IPS-18a (cell line): Measurements from ENCODE around the gene DUSP22.

Source experiments
- H3K27ac ChIP-seq: one replicate; pipeline ENCODE4 v1.5.1; 2013; ENCODE audit warnings: low read length
- H3K27me3 ChIP-seq: one replicate; pipeline ENCODE4 v1.6.1; 2013; ENCODE audit warnings: mild to moderate bottlenecking, low read length; ENCODE audit not compliant: control insufficient read depth, insufficient read depth
- H3K36me3 ChIP-seq: one replicate; pipeline ENCODE4 v1.6.1; 2013; ENCODE audit warnings: low read depth, low read length; ENCODE audit not compliant: control insufficient read depth
- H3K4me1 ChIP-seq: one replicate; pipeline ENCODE4 v1.6.1; 2013; ENCODE audit warnings: low read depth, low read length; ENCODE audit not compliant: control insufficient read depth
- H3K4me3 ChIP-seq: one replicate; pipeline ENCODE4 v1.5.1; 2013; ENCODE audit warnings: low read length
- H3K9ac ChIP-seq: one replicate; pipeline ENCODE4 v1.6.1; 2013; ENCODE audit warnings: mild to moderate bottlenecking, low read length, moderate library complexity
- H3K9me3 ChIP-seq: one replicate; pipeline ENCODE4 v1.6.1; 2013; ENCODE audit warnings: low read depth, low read length; ENCODE audit not compliant: control insufficient read depth

The DUSP22 gene

GRCh38 chr6:257031-257725 lies 35.1 kb upstream of the DUSP22 start:
- Histone ChIP-seq H3K9ac (no peak overlapping the region), H3K4me3 (no peak overlapping the region), H3K4me1 (no peaks in the 10 kb centered on the region), H3K27me3 (no peaks in the 10 kb centered on the region), H3K36me3 (no peaks in the 10 kb centered on the region), H3K9me3 (no peaks in the 10 kb centered on the region), H3K27ac (no peak overlapping the region)

- Histone ChIP-seq H3K27ac (no peak overlapping the region), H3K36me3 (no peaks in the 10 kb centered on the region), H3K9ac (no peak overlapping the region)
Observed at GRCh38 chr6:257774-258173, 34.5 kb upstream of the DUSP22 start.

DNA sequence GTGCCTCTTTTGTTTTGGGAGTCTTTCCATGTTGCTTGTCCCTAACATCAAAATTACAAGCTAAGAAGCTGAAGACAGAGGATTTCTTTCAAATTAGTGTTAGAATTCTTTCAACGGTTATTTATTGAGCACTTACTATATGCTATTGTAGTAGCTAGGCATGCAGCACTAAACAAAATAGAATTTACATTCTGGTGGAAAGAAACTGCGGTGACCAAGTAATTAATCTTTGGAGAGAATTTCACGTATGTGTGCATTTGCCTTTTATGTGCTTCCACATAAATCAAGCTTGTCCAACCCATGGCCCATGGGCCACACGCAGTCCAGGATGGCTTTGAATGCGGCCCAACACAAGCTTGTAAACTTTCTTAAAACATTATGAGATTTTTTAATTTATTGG lies 33.0 kb upstream of the DUSP22 start:
- H3K27ac ChIP-seq = no peak overlapping the region
- H3K27me3 ChIP-seq = no peaks in the 10 kb centered on the region
- no peaks in the 10 kb centered on the region for H3K9me3 ChIP-seq
- H3K36me3 ChIP-seq = no peaks in the 10 kb centered on the region
- no peaks in the 10 kb centered on the region for H3K4me1 ChIP-seq
- no peak overlapping the region for H3K9ac ChIP-seq
- H3K4me3 ChIP-seq = no peak overlapping the region

More at GRCh38 chr6:257774-258173, 34.5 kb upstream of the DUSP22 start:
- no peaks in the 10 kb centered on the region for H3K9me3 ChIP-seq
- no peak overlapping the region for H3K4me3 ChIP-seq
- H3K4me1 ChIP-seq = no peaks in the 10 kb centered on the region
- no peaks in the 10 kb centered on the region for H3K27me3 ChIP-seq

GRCh38 chr6:259901-260508 lies 32.3 kb upstream of the DUSP22 start:
- no peaks in the 10 kb centered on the region for H3K27me3 ChIP-seq
- no peak overlapping the region for H3K4me3 ChIP-seq
- no peak overlapping the region for H3K9ac ChIP-seq
- no peaks in the 10 kb centered on the region for H3K36me3 ChIP-seq
- H3K4me1 ChIP-seq = no peaks in the 10 kb centered on the region
- no peak overlapping the region for H3K27ac ChIP-seq
- H3K9me3 ChIP-seq = no peaks in the 10 kb centered on the region

DNA sequence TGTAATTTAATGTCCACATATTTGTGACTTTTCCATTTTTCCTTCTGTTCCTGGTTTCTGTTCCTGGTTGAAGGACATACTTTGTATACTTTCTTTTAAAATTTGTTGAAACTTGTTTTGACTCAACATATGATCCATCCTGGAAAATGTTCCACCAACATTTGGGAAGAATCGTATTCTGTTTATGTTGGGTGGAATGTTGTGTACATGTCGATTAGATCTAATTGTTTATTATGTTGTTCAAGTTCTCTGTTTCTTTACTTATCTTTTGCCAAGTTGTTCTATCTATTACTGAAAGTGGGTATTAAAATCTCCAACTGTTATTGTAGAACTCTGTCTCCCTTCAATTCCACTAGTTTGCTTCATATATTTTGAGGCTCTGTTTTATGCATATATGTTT lies 27.7 kb upstream of the DUSP22 start:
- H3K36me3 ChIP-seq = no peaks in the 10 kb centered on the region
- H3K9me3 ChIP-seq = no peaks in the 10 kb centered on the region
- no peak overlapping the region for H3K4me3 ChIP-seq
- H3K27ac ChIP-seq = no peak overlapping the region
- no peak overlapping the region for H3K9ac ChIP-seq
- no peaks in the 10 kb centered on the region for H3K27me3 ChIP-seq
- H3K4me1 ChIP-seq = no peaks in the 10 kb centered on the region

DNA sequence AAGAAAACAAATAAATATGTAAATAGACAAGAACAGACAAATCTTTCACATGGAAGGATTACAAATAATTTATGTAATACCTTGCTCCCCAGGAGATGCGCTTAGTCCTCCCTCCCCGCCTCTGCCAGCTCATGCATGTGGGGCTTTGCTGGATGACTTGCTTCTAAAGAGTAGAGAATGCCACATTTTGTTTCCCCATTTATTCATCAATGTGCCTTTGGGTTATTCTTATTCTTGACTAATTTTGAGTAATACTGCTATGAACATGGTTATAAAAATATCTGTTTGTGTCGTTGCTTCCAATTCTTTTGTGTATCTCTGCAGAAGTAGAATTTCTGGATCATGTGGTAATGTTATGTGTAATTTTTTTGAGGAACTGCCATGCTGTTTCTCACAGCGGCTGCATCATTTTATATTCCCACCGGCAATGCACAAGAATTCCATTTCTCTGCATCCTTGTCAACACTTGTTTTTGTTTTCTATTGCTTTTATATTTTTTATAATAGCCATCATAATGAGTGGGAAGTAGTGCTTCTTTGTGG lies 23.8 kb upstream of the DUSP22 start:
- no peak overlapping the region for H3K27ac ChIP-seq
- no peaks in the 10 kb centered on the region for H3K9me3 ChIP-seq
- H3K9ac ChIP-seq = no peak overlapping the region
- no peaks in the 10 kb centered on the region for H3K4me1 ChIP-seq
- H3K27me3 ChIP-seq = no peaks in the 10 kb centered on the region
- no peak overlapping the region for H3K4me3 ChIP-seq
- no peaks in the 10 kb centered on the region for H3K36me3 ChIP-seq

DNA sequence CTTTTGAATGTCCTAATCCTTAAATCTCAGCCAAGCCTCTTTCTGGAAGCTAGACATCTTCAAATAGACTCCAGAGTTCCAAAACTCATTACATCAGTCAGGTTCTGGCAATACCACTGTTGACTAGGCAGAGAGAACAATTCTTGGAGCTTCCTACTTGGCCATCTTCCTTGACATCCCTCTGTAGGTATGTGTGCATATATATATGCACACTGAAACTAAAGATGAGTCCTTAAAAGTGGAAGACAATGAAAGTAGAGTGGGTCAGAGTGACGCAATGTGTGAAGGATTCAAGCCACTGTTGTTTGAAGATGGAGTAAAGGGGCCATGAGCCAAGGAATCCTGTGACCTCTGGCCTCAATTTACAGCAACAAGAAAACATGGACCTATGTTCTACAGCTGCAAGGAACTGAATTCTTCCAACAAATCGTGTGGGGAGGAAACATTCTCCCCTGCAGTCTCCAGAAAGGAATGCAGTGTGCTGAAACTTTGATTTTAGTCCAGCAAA lies 18.7 kb upstream of the DUSP22 start:
- H3K9ac ChIP-seq = no peak overlapping the region
- H3K36me3 ChIP-seq = no peaks in the 10 kb centered on the region
- H3K4me1 ChIP-seq = no peaks in the 10 kb centered on the region
- H3K27ac ChIP-seq = no peak overlapping the region
- no peaks in the 10 kb centered on the region for H3K27me3 ChIP-seq
- H3K9me3 ChIP-seq = no peaks in the 10 kb centered on the region
- no peak overlapping the region for H3K4me3 ChIP-seq

DNA sequence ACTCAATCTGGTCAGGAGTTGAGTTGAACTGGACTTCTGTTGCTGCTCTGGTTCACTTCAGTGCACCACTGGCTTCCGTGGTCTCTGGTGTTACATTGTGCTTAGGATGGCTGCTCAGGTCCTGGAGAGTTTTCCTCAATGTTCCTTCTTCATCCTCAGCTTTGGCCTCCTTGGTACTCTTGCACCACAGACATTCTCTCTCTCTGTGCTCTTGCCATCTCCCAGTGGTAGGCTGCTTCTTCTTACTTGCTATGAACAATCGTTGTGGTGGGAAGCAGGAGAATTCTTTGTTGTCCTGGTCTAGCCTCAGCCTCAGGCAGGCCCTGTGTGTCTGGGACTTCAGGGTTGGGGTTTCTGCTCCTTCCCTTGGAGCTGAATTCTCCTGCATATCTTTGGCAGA lies 14.5 kb upstream of the DUSP22 start:
- Histone ChIP-seq H3K9me3 (no peaks in the 10 kb centered on the region), H3K4me1 (no peaks in the 10 kb centered on the region), H3K27ac (no peak overlapping the region), H3K9ac (no peak overlapping the region), H3K4me3 (no peak overlapping the region), H3K27me3 (no peaks in the 10 kb centered on the region), H3K36me3 (no peaks in the 10 kb centered on the region)

GRCh38 chr6:278494-278893 lies 13.8 kb upstream of the DUSP22 start:
- no peaks in the 10 kb centered on the region for H3K9me3 ChIP-seq
- no peaks in the 10 kb centered on the region for H3K27me3 ChIP-seq
- H3K9ac ChIP-seq = no peak overlapping the region
- H3K27ac ChIP-seq = no peak overlapping the region
- H3K4me1 ChIP-seq = no peaks in the 10 kb centered on the region
- no peak overlapping the region for H3K4me3 ChIP-seq
- H3K36me3 ChIP-seq = no peaks in the 10 kb centered on the region

GRCh38 chr6:279341-280029 lies 12.8 kb upstream of the DUSP22 start:
- Histone ChIP-seq H3K27me3 (no peaks in the 10 kb centered on the region), H3K9me3 (no peaks in the 10 kb centered on the region), H3K9ac (no peak overlapping the region), H3K36me3 (no peaks in the 10 kb centered on the region), H3K27ac (no peak overlapping the region), H3K4me1 (no peaks in the 10 kb centered on the region), H3K4me3 (no peak overlapping the region)

DNA sequence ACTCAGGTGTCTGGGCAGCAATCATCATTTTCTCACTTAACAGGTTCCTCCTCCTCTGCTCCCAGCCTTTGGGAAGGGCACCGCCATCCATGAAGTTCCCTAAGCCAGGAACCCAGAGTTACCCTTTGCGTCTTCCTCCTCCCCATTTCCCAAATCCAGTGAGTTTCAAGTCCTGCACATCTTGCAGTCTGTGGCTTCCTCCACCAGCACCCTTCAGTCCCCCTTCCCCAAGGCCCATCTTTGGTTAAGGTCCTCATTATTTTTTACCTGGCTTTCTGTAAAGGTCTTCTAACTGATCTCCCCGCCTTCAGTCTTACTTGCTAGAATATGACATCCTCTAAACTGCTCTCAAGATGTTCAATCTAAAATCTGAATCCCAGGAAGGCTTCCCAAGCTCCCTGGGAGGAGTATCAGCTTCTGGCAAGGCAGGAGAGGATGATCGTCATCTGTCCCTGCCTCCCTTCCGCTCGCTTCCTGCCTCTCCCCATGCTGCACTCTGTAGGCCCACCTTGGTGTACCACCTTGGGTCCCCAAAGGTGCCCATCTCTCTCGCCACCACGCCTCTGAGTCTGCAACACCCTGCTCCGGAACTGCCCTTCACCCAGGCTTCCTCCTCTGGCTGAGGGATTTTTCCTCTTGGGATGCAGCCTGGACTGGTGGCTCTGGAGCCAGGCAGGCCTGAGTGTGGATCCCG lies 11.4 kb upstream of the DUSP22 start:
- Histone ChIP-seq H3K9ac (no peak overlapping the region), H3K27ac (no peak overlapping the region), H3K27me3 (no peaks in the 10 kb centered on the region), H3K4me1 (no peaks in the 10 kb centered on the region), H3K4me3 (no peak overlapping the region), H3K9me3 (no peaks in the 10 kb centered on the region), H3K36me3 (no peaks in the 10 kb centered on the region)
